ENCODE data around the gene ATG9A. TPM values are rescaled to one million over a fixed set of nuclear protein-coding genes. Genes with fewer than 3 reads are reported as not detected.

ATG9A gene
- total and polyA plus RNA-seq, 2 of the 8 experiments (the other 6 are each of a cell fraction or from before 2014, with no cell fraction given), result 43.6 to 66.8 TPM

GRCh38 chr2:219215871-219216534 lies 13.4 kb downstream of the ATG9A start:
- H2BK120ac ChIP-seq (replicated peaks; ENCODE audit: low read depth, low read length), result no peak overlapping the region
- H3K79me2 ChIP-seq (ENCODE audit: control insufficient read depth in 1 of 2, insufficient read depth in 2 of 2, low read length in 2 of 2), result no peaks in the 10 kb centered on the region
- 0 out of 2 replicates have a peak overlapping the region, but pooled peaks have one; percentile 23 for H2BK12ac ChIP-seq (ENCODE audit: low read depth, low read length)
- 88% methylated on average over 14 of the region's 27 CpGs; no CpG with 5 or more reads in 1 of the 2 experiments for WGBS, 2 experiments (ENCODE audit: extremely low coverage in 1 of 2, insufficient coverage in 1 of 2, insufficient read length in 1 of 2, insufficient replicate concordance in 2 of 2, low coverage in 1 of 2, low lambda C conversion rate in 2 of 2, missing lambda C conversion rate in 1 of 2)
- peaks cover 14 to 44% (median 24%) of the 10 kb centered on the region in 4 experiments for H3K36me3 ChIP-seq (ENCODE audit: control insufficient read depth in 2 of 4, insufficient read depth in 4 of 4, low read length in 3 of 4)
- no peaks in the 10 kb centered on the region for H3K9me3 ChIP-seq (ENCODE audit: insufficient read depth in 2 of 2, low read depth in 1 of 2, low read length in 1 of 2)
- H3K18ac ChIP-seq (ENCODE audit: extremely low read depth, low read length), result no peak overlapping the region
- H4K91ac ChIP-seq (replicated peaks; ENCODE audit: insufficient read length, low read length), result no peak overlapping the region
- no peaks in the 10 kb centered on the region for H3K79me1 ChIP-seq (ENCODE audit: low read depth, low read length)
- FAIRE-seq, result no peak
- ChIA-PET CTCF (ENCODE audit: partially characterized antibody) (interaction anchor here (0.6 to 1.7 kb wide), 8 partner anchors 8 to 561 kb away, joined by 3 to 6 read pairs (median 4); no protein-coding TSS in a partner anchor), POLR2A (ENCODE audit: partially characterized antibody) (interaction anchor here (0.7 to 14.0 kb wide), 6 partner anchors 9 to 44 kb away, joined by 3 to 190 read pairs (median 32); partner anchors contain the start of genes ANKZF1, ATG9A, GLB1L and STK16)
- no peak overlapping the region for H4K5ac ChIP-seq (ENCODE audit: insufficient read length, low read depth, low read length)
- H2AK5ac ChIP-seq (ENCODE audit: low read depth, low read length), result no peak overlapping the region
- no peak overlapping the region for H3K14ac ChIP-seq (ENCODE audit: insufficient read length)
- peaks cover 0 to 12% (median 6%) of the 10 kb centered on the region in 4 experiments; a peak in 3 of 7 replicates for H3K4me1 ChIP-seq (replicated peaks in 1 of 4; ENCODE audit: control insufficient read depth in 3 of 4, insufficient read depth in 4 of 4, low read length in 3 of 4)
- peaks cover 14% of the 10 kb centered on the region for H3K23me2 ChIP-seq (ENCODE audit: low read depth, low read length)
- no peak overlapping the region for H2BK15ac ChIP-seq (ENCODE audit: low read length)
- DNase-seq (ENCODE audit: low read depth in 1 of 2, low spot score in 2 of 2), result no peak
- H3K4me3 ChIP-seq (ENCODE audit: extremely low read depth in 1 of 4, insufficient read depth in 2 of 4, low read depth in 3 of 4, low read length in 4 of 4), result no peak overlapping the region
- H3K23ac ChIP-seq (ENCODE audit: insufficient read length), result no peak overlapping the region
- H2BK5ac ChIP-seq (ENCODE audit: low read depth, low read length), result no peak overlapping the region
- no peak overlapping the region for H3K4me2 ChIP-seq (ENCODE audit: insufficient read depth in 1 of 2, low read depth in 2 of 2, low read length in 2 of 2)
- no peak overlapping the region for H3K56ac ChIP-seq (replicated peaks; ENCODE audit: insufficient read length, low read depth, low read length)
- H3K27me3 ChIP-seq (replicated peaks in 1 of 4; ENCODE audit: control insufficient read depth in 3 of 4, extremely low read depth in 1 of 4, insufficient read depth in 3 of 4, low read length in 3 of 4), result no peaks in the 10 kb centered on the region; a peak in 1 of 7 replicates
- H2BK20ac ChIP-seq (ENCODE audit: low read length), result no peak overlapping the region
- H3K4ac ChIP-seq (replicated peaks; ENCODE audit: insufficient read length, low read depth, low read length), result no peak overlapping the region
- no peak overlapping the region for H3K27ac ChIP-seq (ENCODE audit: low read depth, low read length)
- no peak overlapping the region for H2AFZ ChIP-seq (ENCODE audit: low read length)
- H4K20me1 ChIP-seq (replicated peaks in 1 of 2; ENCODE audit: control insufficient read depth in 1 of 2, insufficient read depth in 2 of 2, low read length in 2 of 2), result peaks cover 0 to 2% of the 10 kb centered on the region in 2 experiments
- H4K8ac ChIP-seq (ENCODE audit: extremely low read depth, insufficient read depth, low read length), result no peak overlapping the region
- no peak overlapping the region for H3K9ac ChIP-seq (replicated peaks in 1 of 4; ENCODE audit: extremely low read depth in 1 of 4, low read depth in 3 of 4, low read length in 3 of 4)
- TF ChIP-seq BRCA1 (IDR thresholded peaks at IDR 0.05; ENCODE audit: low read depth, low read length) (no peak), YY1 (IDR thresholded peaks at IDR 0.05; ENCODE audit: low read depth, low read length) (no peak), ZNF274 (IDR thresholded peaks at IDR 0.05; ENCODE audit: borderline replicate concordance, extremely low read depth, low read length) (no peak), BCL11A (IDR thresholded peaks at IDR 0.05; ENCODE audit: low read depth in 2 of 2, low read length in 2 of 2) (no peak), POU5F1 (IDR thresholded peaks at IDR 0.05; ENCODE audit: low read depth, low read length) (no peak), FOSL1 (IDR thresholded peaks at IDR 0.05; ENCODE audit: insufficient read depth, low read depth, low read length) (no peak), SIX5 (IDR thresholded peaks at IDR 0.05; ENCODE audit: low read depth, low read length) (no peak), KDM4A (IDR thresholded peaks at IDR 0.05; ENCODE audit: low read depth, low read length, severe bottlenecking) (no peak), NANOG (IDR thresholded peaks at IDR 0.05; ENCODE audit: insufficient read depth, low read depth, low read length, poor library complexity, severe bottlenecking) (no peak), SAP30 (IDR thresholded peaks at IDR 0.05; ENCODE audit: insufficient read depth, insufficient replicate concordance, low read length) (no peak), HDAC6 (IDR thresholded peaks at IDR 0.05; ENCODE audit: low read depth, low read length) (no peak), CBX5 (IDR thresholded peaks at IDR 0.05; ENCODE audit: low read depth, low read length) (no peak)
- TF ChIP-seq, protein P1, sequence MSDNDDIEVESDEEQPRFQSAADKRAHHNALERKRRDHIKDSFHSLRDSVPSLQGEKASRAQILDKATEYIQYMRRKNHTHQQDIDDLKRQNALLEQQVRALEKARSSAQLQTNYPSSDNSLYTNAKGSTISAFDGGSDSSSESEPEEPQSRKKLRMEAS (IDR thresholded peaks at IDR 0.05), result no peak
